OCI-LY7 (cell line): Measurements from ENCODE around the gene DUSP2. TPM values are rescaled to one million over a fixed set of nuclear protein-coding genes. Genes with fewer than 3 reads are reported as not detected.

Source experiments
- BruUV-seq: library from RNA; stranded (reverse); fragments of 400-500 nt; replicated peaks from 2 replicates; lab custom pipeline; 2021; lab: Mats Ljungman, UMichigan
- CTCF ChIA-PET: fragments of 300-600 bp; sonication (Branson Sonifier 250); formaldehyde crosslinking; loops from one replicate; lab custom pipeline; 2022; ENCODE audit warnings: antibody characterized with exemption; ENCODE audit not compliant: unreplicated experiment; lab: Charles Lee
- POLR2A ChIA-PET: fragments of 300-600 bp; sonication (Branson Sonifier 250); formaldehyde crosslinking; loops from one replicate; lab custom pipeline; 2022; ENCODE audit warnings: antibody characterized with exemption; lab: Charles Lee
- DNase-seq: peaks from one replicate; pipeline ENCODE4 v3.0.0-alpha.2; 2015; ENCODE audit warnings: low spot score
- H2AFZ ChIP-seq: fragments of 200-600 bp; sonication (generic), shearing (Covaris generic); 2 replicates; pipeline ENCODE4 v1.6.1; 2014; ENCODE audit warnings: mild to moderate bottlenecking, antibody characterized with exemption, low read length, moderate library complexity
- H3K27ac ChIP-seq: fragments of 200-600 bp; sonication (generic); 2 replicates; pipeline ENCODE4 v1.5.1; 2014; ENCODE audit warnings: mixed run types, low read depth, mild to moderate bottlenecking, moderate library complexity, low read length, inconsistent platforms; ENCODE audit not compliant: poor library complexity, severe bottlenecking
- H3K36me3 ChIP-seq: fragments of 200-600 bp; sonication (generic); 2 replicates; pipeline ENCODE4 v1.6.1; 2014; ENCODE audit warnings: mild to moderate bottlenecking, antibody characterized with exemption, low read length, moderate library complexity, mixed read lengths; ENCODE audit not compliant: insufficient read depth
- H3K4me1 ChIP-seq: fragments of 200-600 bp; sonication (generic); 2 replicates; pipeline ENCODE4 v1.5.1; 2014; ENCODE audit warnings: mild to moderate bottlenecking, low read length; ENCODE audit not compliant: insufficient read depth, poor library complexity, severe bottlenecking
- H3K4me2 ChIP-seq: fragments of 200-600 bp; sonication (generic); 2 replicates; pipeline ENCODE4 v1.6.1; 2014; ENCODE audit warnings: mild to moderate bottlenecking, low read length
- H3K4me3 ChIP-seq: fragments of 200-600 bp; sonication (generic); 2 replicates; pipeline ENCODE4 v1.5.1; 2014; ENCODE audit warnings: mild to moderate bottlenecking, low read depth, low read length; ENCODE audit not compliant: poor library complexity, severe bottlenecking
- H3K79me2 ChIP-seq: fragments of 200-600 bp; sonication (generic); 2 replicates; pipeline ENCODE4 v1.6.1; 2016; ENCODE audit warnings: low read depth, mild to moderate bottlenecking, low read length, moderate library complexity, mixed read lengths; ENCODE audit not compliant: insufficient read depth
- H3K9me2 ChIP-seq: fragments of 200-600 bp; sonication (generic); 2 replicates; pipeline ENCODE4 v1.6.1; 2016; ENCODE audit warnings: mild to moderate bottlenecking, low read length, mixed read lengths; ENCODE audit not compliant: insufficient read depth
- H3K9me3 ChIP-seq: fragments of 200-600 bp; sonication (generic); 2 replicates; pipeline ENCODE4 v1.6.1; 2014; ENCODE audit warnings: mild to moderate bottlenecking, mixed run types, low read length, mixed read lengths
- H4K20me1 ChIP-seq: fragments of 200-600 bp; sonication (generic); 2 replicates; pipeline ENCODE4 v1.6.1; 2014; ENCODE audit warnings: mild to moderate bottlenecking, antibody characterized with exemption, low read length, moderate library complexity, mixed read lengths; ENCODE audit not compliant: insufficient read depth
- CTCF ChIP-seq: fragments of 200-600 bp; sonication (generic); conservative IDR thresholded peaks from 2 replicates; pipeline ENCODE4 v1.5.1; 2014; ENCODE audit warnings: mild to moderate bottlenecking, antibody characterized with exemption, low read length, moderate library complexity, mixed read lengths
- EZH2phosphoT487 ChIP-seq: fragments of 200-600 bp; sonication (generic); IDR thresholded peaks from 2 replicates; pipeline ENCODE4 v1.6.1; 2018; ENCODE audit warnings: low read depth, borderline replicate concordance, mild to moderate bottlenecking, mixed run types, antibody characterized with exemption, low read length, moderate library complexity, mixed read lengths
- intact Hi-C: fragments of 100-400 bp; cut with micrococcal nuclease; formaldehyde crosslinking; loops from one replicate; pipeline ENCODE4 v1.10.0; 2022; ENCODE audit not compliant: unreplicated experiment
- total RNA-seq, 2 experiments: library from RNA; depleted of rRNA in 1 of 2; stranded (reverse); fragments of >200 nt in 1 of 2; shearing (Covaris generic) in 1 of 2; gene quantifications; 2 replicates each; pipeline ENCODE4 v1.2.3, GENCODE V29; 2014 to 2022

DUSP2 gene
- total RNA-seq, 2 experiments from 2014 or later = 37.3 to 110 TPM

- Histone ChIP-seq H3K4me3 (no peak overlapping the region), H3K79me2 (no peaks in the 10 kb centered on the region), H3K36me3 (no peaks in the 10 kb centered on the region), H4K20me1 (no peaks in the 10 kb centered on the region), H3K9me3 (no peaks in the 10 kb centered on the region), H2AFZ (no peak overlapping the region), H3K4me2 (no peak overlapping the region), H3K4me1 (no peaks in the 10 kb centered on the region), H3K27ac (no peak overlapping the region), H3K9me2 (no peaks in the 10 kb centered on the region)
- BruUV-seq = no TSS peak
- POLR2A ChIA-PET = no interaction called here
- no peak for DNase-seq
- intact Hi-C loops = no loop called here
- no peak for TF ChIP-seq CTCF
- TF ChIP-seq EZH2phosphoT487 = no peak
- CTCF ChIA-PET = no interaction called here
These were observed 47.8 kb downstream of the DUSP2 start for GRCh38 chr2:96097441-96097840.

- no TSS peak for BruUV-seq
- Histone ChIP-seq H2AFZ (no peak overlapping the region), H4K20me1 (no peaks in the 10 kb centered on the region), H3K36me3 (no peaks in the 10 kb centered on the region), H3K79me2 (no peaks in the 10 kb centered on the region), H3K4me3 (no peak overlapping the region), H3K4me1 (no peaks in the 10 kb centered on the region), H3K27ac (no peak overlapping the region), H3K9me3 (no peaks in the 10 kb centered on the region), H3K4me2 (no peak overlapping the region), H3K9me2 (no peaks in the 10 kb centered on the region)
- TF ChIP-seq EZH2phosphoT487 = no peak
- no peak for TF ChIP-seq CTCF
- ChIA-PET POLR2A (no interaction called here), CTCF (no interaction called here)
- no peak for DNase-seq
- intact Hi-C loops = no loop called here
These were observed 50.1 kb downstream of the DUSP2 start for GRCh38 chr2:96095116-96095636.

GRCh38 chr2:96093528-96093927 is 51.7 kb downstream of the DUSP2 start:
- no peaks in the 10 kb centered on the region for H4K20me1 ChIP-seq
- H3K4me3 ChIP-seq = no peak overlapping the region
- ChIA-PET CTCF (no interaction called here), POLR2A (no interaction called here)
- no peak overlapping the region for H3K4me2 ChIP-seq
- TF ChIP-seq CTCF (no peak), EZH2phosphoT487 (no peak)
- H3K9me2 ChIP-seq = no peaks in the 10 kb centered on the region
- no peak overlapping the region for H3K27ac ChIP-seq
- intact Hi-C loops = no loop called here
- H2AFZ ChIP-seq = no peak overlapping the region
- no peaks in the 10 kb centered on the region for H3K9me3 ChIP-seq
- no peaks in the 10 kb centered on the region for H3K36me3 ChIP-seq
- H3K4me1 ChIP-seq = no peaks in the 10 kb centered on the region
- DNase-seq = no peak
- no TSS peak for BruUV-seq
- no peaks in the 10 kb centered on the region for H3K79me2 ChIP-seq

Other genes with a start within 250 kb of the DUSP2 start
- gene ANKRD36C, start 153.6 kb downstream of the DUSP2 start, total RNA-seq (2014; rRNA removed; shearing (Covaris generic)) = 99.2 and 112 TPM in 2 replicates
- 87.8 and 93.4 TPM in 2 replicates for gene ANKRD36C, start 153.6 kb downstream of the DUSP2 start, total RNA-seq (2022)
- not detected in 2 replicates for gene GPAT2, start 110.5 kb downstream of the DUSP2 start, total RNA-seq (2014; rRNA removed; shearing (Covaris generic))
- not detected in 2 replicates for gene GPAT2, start 110.5 kb downstream of the DUSP2 start, total RNA-seq (2022)
- gene ADRA2B, start 28.9 kb downstream of the DUSP2 start, total RNA-seq (2014; rRNA removed; shearing (Covaris generic)) = 0.06 TPM in 1 of 2 replicates, not detected in the other
- 0.11 TPM in 1 of 2 replicates, not detected in the other for gene ADRA2B, start 28.9 kb downstream of the DUSP2 start, total RNA-seq (2022)
- gene ASTL, start 6.9 kb downstream of the DUSP2 start, total RNA-seq (2014; rRNA removed; shearing (Covaris generic)) = 0.46 TPM in 1 of 2 replicates, not detected in the other
- 0.49 TPM in 1 of 2 replicates, not detected in the other for gene ASTL, start 6.9 kb downstream of the DUSP2 start, total RNA-seq (2022)
- gene STARD7, start 63.4 kb upstream of the DUSP2 start, total RNA-seq (2014; rRNA removed; shearing (Covaris generic)) = 208 and 239 TPM in 2 replicates
- gene STARD7, start 63.4 kb upstream of the DUSP2 start, total RNA-seq (2022) = 186 and 206 TPM in 2 replicates
- gene TMEM127, start 120.6 kb upstream of the DUSP2 start, total RNA-seq (2014; rRNA removed; shearing (Covaris generic)) = 12.0 and 12.1 TPM in 2 replicates
- gene TMEM127, start 120.6 kb upstream of the DUSP2 start, total RNA-seq (2022) = 20.4 and 21.1 TPM in 2 replicates
- gene CIAO1, start 120.8 kb upstream of the DUSP2 start, total RNA-seq (2014; rRNA removed; shearing (Covaris generic)) = 89.8 and 128 TPM in 2 replicates
- gene CIAO1, start 120.8 kb upstream of the DUSP2 start, total RNA-seq (2022) = 85.2 and 89.6 TPM in 2 replicates
- gene SNRNP200, start 160.1 kb upstream of the DUSP2 start, total RNA-seq (2014; rRNA removed; shearing (Covaris generic)) = 76.0 and 79.3 TPM in 2 replicates
- 213 and 216 TPM in 2 replicates for gene SNRNP200, start 160.1 kb upstream of the DUSP2 start, total RNA-seq (2022)
- gene ITPRIPL1, start 179.9 kb upstream of the DUSP2 start, total RNA-seq (2014; rRNA removed; shearing (Covaris generic)) = 13.5 and 15.5 TPM in 2 replicates
- gene ITPRIPL1, start 179.9 kb upstream of the DUSP2 start, total RNA-seq (2022) = 7.1 and 8.1 TPM in 2 replicates
- gene NCAPH, start 190.3 kb upstream of the DUSP2 start, total RNA-seq (2014; rRNA removed; shearing (Covaris generic)) = 94.7 and 108 TPM in 2 replicates
- 85.8 and 91.3 TPM in 2 replicates for gene NCAPH, start 190.3 kb upstream of the DUSP2 start, total RNA-seq (2022)